ENCODE measurements around the gene DCTN5. TPM values are rescaled to one million over a fixed set of nuclear protein-coding genes. Genes with fewer than 3 reads are reported as not detected.
A peak's percentile ranks its signal among the peaks of the same experiment; 100 is the strongest.

DCTN5 gene
- total RNA-seq, 1 donor from 2014 or later = 93.8 TPM

GRCh38 chr16:23682181-23682580, 40.9 kb downstream of the DCTN5 start:
- Mint-ChIP-seq H3K27ac (ENCODE audit: unreplicated experiment) (no peak overlapping the region), H3K4me1 (ENCODE audit: unreplicated experiment) (peaks cover 16% of the 10 kb centered on the region), H3K4me3 (ENCODE audit: unreplicated experiment) (no peak overlapping the region), H3K27me3 (ENCODE audit: unreplicated experiment) (peaks cover 9% of the 10 kb centered on the region), H3K36me3 (ENCODE audit: low read depth, unreplicated experiment) (peaks cover 18% of the 10 kb centered on the region), H3K9me3 (ENCODE audit: unreplicated experiment) (no peaks in the 10 kb centered on the region)
- no peak for TF ChIP-seq CTCF (IDR thresholded peaks at IDR 0.05; ENCODE audit: unreplicated experiment)
- no peak for DNase-seq (ENCODE audit: low spot score)

- H3K36me3 Mint-ChIP-seq (ENCODE audit: low read depth, unreplicated experiment) = peaks cover 25% of the 10 kb centered on the region
- no peak overlapping the region for H3K4me3 Mint-ChIP-seq (ENCODE audit: unreplicated experiment)
- H3K27me3 Mint-ChIP-seq (ENCODE audit: unreplicated experiment) = peaks cover 9% of the 10 kb centered on the region
- H3K4me1 Mint-ChIP-seq (ENCODE audit: unreplicated experiment) = peaks cover 13% of the 10 kb centered on the region
- no peak for DNase-seq (ENCODE audit: low spot score)
- H3K9me3 Mint-ChIP-seq (ENCODE audit: unreplicated experiment) = no peaks in the 10 kb centered on the region
- H3K27ac Mint-ChIP-seq (ENCODE audit: unreplicated experiment) = no peak overlapping the region
- TF ChIP-seq CTCF (IDR thresholded peaks at IDR 0.05; ENCODE audit: unreplicated experiment) = no peak
Observed at GRCh38 chr16:23683487-23683886, 42.2 kb downstream of the DCTN5 start.

- H3K27ac Mint-ChIP-seq (ENCODE audit: unreplicated experiment) = no peak overlapping the region
- H3K27me3 Mint-ChIP-seq (ENCODE audit: unreplicated experiment) = peaks cover 4% of the 10 kb centered on the region
- H3K9me3 Mint-ChIP-seq (ENCODE audit: unreplicated experiment) = no peaks in the 10 kb centered on the region
- no peak overlapping the region for H3K4me3 Mint-ChIP-seq (ENCODE audit: unreplicated experiment)
- DNase-seq (ENCODE audit: low spot score) = no peak
- H3K4me1 Mint-ChIP-seq (ENCODE audit: unreplicated experiment) = no peaks in the 10 kb centered on the region
- peaks cover 30% of the 10 kb centered on the region for H3K36me3 Mint-ChIP-seq (ENCODE audit: low read depth, unreplicated experiment)
- no peak for TF ChIP-seq CTCF (IDR thresholded peaks at IDR 0.05; ENCODE audit: unreplicated experiment)
Observed at GRCh38 chr16:23687034-23687808, 46.0 kb downstream of the DCTN5 start.

GRCh38 chr16:23689442-23690187, 48.3 kb downstream of the DCTN5 start:
- no peak for TF ChIP-seq CTCF (IDR thresholded peaks at IDR 0.05; ENCODE audit: unreplicated experiment)
- H3K4me1 Mint-ChIP-seq (ENCODE audit: unreplicated experiment) = peaks cover under 1% of the 10 kb centered on the region
- peaks cover 24% of the 10 kb centered on the region for H3K36me3 Mint-ChIP-seq (ENCODE audit: low read depth, unreplicated experiment)
- H3K27ac Mint-ChIP-seq (ENCODE audit: unreplicated experiment) = no peak overlapping the region
- no peak for DNase-seq (ENCODE audit: low spot score)
- H3K9me3 Mint-ChIP-seq (ENCODE audit: unreplicated experiment) = no peaks in the 10 kb centered on the region
- peak overlapping the region; percentile 47 for H3K4me3 Mint-ChIP-seq (ENCODE audit: unreplicated experiment)
- H3K27me3 Mint-ChIP-seq (ENCODE audit: unreplicated experiment) = peaks cover 2% of the 10 kb centered on the region

Measured in endothelial cell (in vitro differentiated cells).